MCF 10A (cell line): ENCODE data around the gene ZDHHC11. TPM values are rescaled to one million over a fixed set of nuclear protein-coding genes. Genes with fewer than 3 reads are reported as not detected.

ENCODE experiments used
- BruUV-seq: library from RNA; stranded (reverse); fragments of 400-500 nt; replicated peaks from 2 replicates; lab custom pipeline; 2021; lab: Mats Ljungman, UMichigan
- CTCF ChIA-PET: fragments of 300-600 bp; sonication (Branson Sonifier 250); formaldehyde crosslinking; extraction: SDS; loops from one replicate; lab custom pipeline; 2021; ENCODE audit warnings: antibody characterized with exemption, inconsistent platforms; lab: Yijun Ruan, JAX
- POLR2A ChIA-PET: fragments of 300-600, 350-650 bp; sonication (Branson Sonifier 250); formaldehyde crosslinking; extraction: SDS; loops from one replicate; lab custom pipeline; 2020; ENCODE audit warnings: antibody characterized with exemption, inconsistent platforms; lab: Yijun Ruan, JAX
- DNase-seq: peaks from one replicate; pipeline ENCODE4 v3.0.0-alpha.2; 2018; ENCODE audit not compliant: unreplicated experiment
- H3K27ac Mint-ChIP-seq: one replicate; pipeline ENCODE4 v1.8.0; 2022; ENCODE audit warnings: mild to moderate bottlenecking, low read depth, mixed read lengths; ENCODE audit not compliant: unreplicated experiment
- H3K27me3 Mint-ChIP-seq: one replicate; pipeline ENCODE4 v1.8.0; 2022; ENCODE audit warnings: mixed read lengths; ENCODE audit not compliant: insufficient read depth, unreplicated experiment
- H3K36me3 Mint-ChIP-seq: one replicate; pipeline ENCODE4 v1.8.0; 2022; ENCODE audit warnings: mild to moderate bottlenecking, moderate library complexity, mixed read lengths; ENCODE audit not compliant: insufficient read depth, unreplicated experiment
- H3K4me1 Mint-ChIP-seq: one replicate; pipeline ENCODE4 v1.8.0; 2022; ENCODE audit warnings: mixed read lengths; ENCODE audit not compliant: insufficient read depth, unreplicated experiment
- H3K4me3 Mint-ChIP-seq: one replicate; pipeline ENCODE4 v1.8.0; 2022; ENCODE audit warnings: mild to moderate bottlenecking, moderate library complexity, mixed read lengths; ENCODE audit not compliant: unreplicated experiment
- H3K9me3 Mint-ChIP-seq: one replicate; pipeline ENCODE4 v1.8.0; 2022; ENCODE audit warnings: mixed read lengths; ENCODE audit not compliant: unreplicated experiment
- CTCF ChIP-seq: fragments of 200-600 bp; IDR thresholded peaks from one replicate; pipeline ENCODE4 v1.8.0; 2022; ENCODE audit warnings: antibody characterized with exemption, mild to moderate bottlenecking; ENCODE audit not compliant: unreplicated experiment
- intact Hi-C: fragments of 100-400 bp; cut with micrococcal nuclease; formaldehyde crosslinking; loops from 2 replicates; pipeline ENCODE4 v1.14.1; 2022
- total RNA-seq: library from RNA; stranded (reverse); gene quantifications from 2 replicates; pipeline ENCODE4 v1.2.3, GENCODE V29; 2022

ZDHHC11 gene
- total RNA-seq, 1 experiment from 2014 or later, result 2.0 TPM

- Mint-ChIP-seq H3K36me3 (peaks cover 80% of the 10 kb centered on the region), H3K27me3 (no peaks in the 10 kb centered on the region), H3K4me1 (no peaks in the 10 kb centered on the region), H3K27ac (no peak overlapping the region), H3K4me3 (no peak overlapping the region), H3K9me3 (peaks cover 5% of the 10 kb centered on the region)
- TF ChIP-seq CTCF, result no peak
- DNase-seq, result no peak
- intact Hi-C loops, result no loop called here
- CTCF ChIA-PET, result interaction anchor here (0.6 kb wide), 1 partner anchor 366 kb away, joined by 3 read pairs; no protein-coding TSS in a partner anchor
- no TSS peak for BruUV-seq
- POLR2A ChIA-PET, result no interaction called here
These were observed 34.3 kb upstream of the ZDHHC11 start for GRCh38 chr5:885127-885442.

GRCh38 chr5:884345-885126, 33.8 kb upstream of the ZDHHC11 start:
- intact Hi-C loops, result no loop called here
- ChIA-PET CTCF (no interaction called here), POLR2A (no interaction called here)
- no peak for TF ChIP-seq CTCF
- Mint-ChIP-seq H3K4me3 (no peak overlapping the region), H3K27me3 (no peaks in the 10 kb centered on the region), H3K9me3 (peaks cover 5% of the 10 kb centered on the region), H3K27ac (no peak overlapping the region), H3K4me1 (no peaks in the 10 kb centered on the region), H3K36me3 (peaks cover 79% of the 10 kb centered on the region)
- BruUV-seq, result no TSS peak
- no peak for DNase-seq

- no peak for DNase-seq
- ChIA-PET CTCF (no interaction called here), POLR2A (no interaction called here)
- no peaks in the 10 kb centered on the region for H3K4me1 Mint-ChIP-seq
- H3K4me3 Mint-ChIP-seq, result no peak overlapping the region
- peaks cover 70% of the 10 kb centered on the region for H3K36me3 Mint-ChIP-seq
- H3K27ac Mint-ChIP-seq, result no peak overlapping the region
- no peak for TF ChIP-seq CTCF
- no TSS peak for BruUV-seq
- intact Hi-C loops, result no loop called here
- H3K9me3 Mint-ChIP-seq, result peaks cover 5% of the 10 kb centered on the region
- no peaks in the 10 kb centered on the region for H3K27me3 Mint-ChIP-seq
These were observed 32.8 kb upstream of the ZDHHC11 start for GRCh38 chr5:883475-884181.

GRCh38 chr5:882253-883183, 31.7 kb upstream of the ZDHHC11 start:
- ChIA-PET POLR2A (no interaction called here), CTCF (no interaction called here)
- H3K9me3 Mint-ChIP-seq, result peaks cover 5% of the 10 kb centered on the region
- H3K4me3 Mint-ChIP-seq, result no peak overlapping the region
- DNase-seq, result no peak
- no peak for TF ChIP-seq CTCF
- no peaks in the 10 kb centered on the region for H3K4me1 Mint-ChIP-seq
- peaks cover 71% of the 10 kb centered on the region for H3K36me3 Mint-ChIP-seq
- H3K27me3 Mint-ChIP-seq, result no peaks in the 10 kb centered on the region
- no TSS peak for BruUV-seq
- intact Hi-C loops, result no loop called here
- H3K27ac Mint-ChIP-seq, result no peak overlapping the region
